Right renal cortex interstitium (tissue), 3 donors: Measurements from ENCODE around the gene OR2V2. TPM values are rescaled to one million over a fixed set of nuclear protein-coding genes. Genes with fewer than 3 reads are reported as not detected.
A peak's percentile ranks its signal among the peaks of the same experiment; 100 is the strongest.
"Not testable (repeated sequence)": the region's sequence is repeated elsewhere in the genome, so short reads cannot be mapped to it uniquely, and the experiment has no call there.

Experiments used
- DNase-seq, 3 donors: peaks; one replicate each; pipeline ENCODE4 v3.0.0-alpha.2; 2013; ENCODE audit warnings: low read depth in 3 of 3, low spot score in 2 of 3
- polyA plus RNA-seq, 3 donors: library from polyadenylated mRNA; unstranded; fragments of 120-200 nt; gene quantifications; one replicate each; pipeline ENCODE4 v1.2.1, GENCODE V29; 2013; ENCODE audit not compliant: insufficient read length in 3 of 3

Gene OR2V2
- polyA plus RNA-seq, 3 donors: 0.04 TPM; not detected in 2

- no peak for DNase-seq
These were observed 33.0 kb upstream of the OR2V2 start for GRCh38 chr5:181114284-181114843.

- DNase-seq: peak in 2 of 3 donors; percentile 23 to 35
These were observed 32.3 kb upstream of the OR2V2 start for GRCh38 chr5:181114844-181115778.

GRCh38 chr5:181118369-181118768, 29.0 kb upstream of the OR2V2 start:
- no peak for DNase-seq

- no peak for DNase-seq
These were observed 28.3 kb upstream of the OR2V2 start for GRCh38 chr5:181119105-181119504.

- DNase-seq: no peak
These were observed 27.1 kb upstream of the OR2V2 start for GRCh38 chr5:181120306-181120705.

- no peak for DNase-seq
These were observed 26.6 kb upstream of the OR2V2 start for GRCh38 chr5:181120761-181121160.

GRCh38 chr5:181121675-181122561, 25.5 kb upstream of the OR2V2 start:
- no peak for DNase-seq

GRCh38 chr5:181124526-181124925, 22.9 kb upstream of the OR2V2 start:
- no peak for DNase-seq

GRCh38 chr5:181126841-181127240, 20.5 kb upstream of the OR2V2 start:
- no peak for DNase-seq

GRCh38 chr5:181127456-181127855, 19.9 kb upstream of the OR2V2 start:
- no peak for DNase-seq

- no peak for DNase-seq
These were observed 19.3 kb upstream of the OR2V2 start for GRCh38 chr5:181127907-181128626.

- DNase-seq: no peak
These were observed 17.8 kb upstream of the OR2V2 start for GRCh38 chr5:181129601-181130000.

GRCh38 chr5:181130081-181130480, 17.3 kb upstream of the OR2V2 start:
- not testable (repeated sequence) for DNase-seq

GRCh38 chr5:181130832-181131496, 16.4 kb upstream of the OR2V2 start, which contains the start of gene OR2V1:
OR2V1 (minus strand) TSS chr5:181131169; CDS start chr5:181125304, 5,865 bp downstream.
- no peak for DNase-seq

GRCh38 chr5:181131514-181131913, 15.9 kb upstream of the OR2V2 start:
- DNase-seq: no peak

- DNase-seq: no peak
These were observed 14.3 kb upstream of the OR2V2 start for GRCh38 chr5:181133083-181133482.

GRCh38 chr5:181133610-181134231, 13.7 kb upstream of the OR2V2 start:
- DNase-seq: no peak

GRCh38 chr5:181134259-181134658, 13.1 kb upstream of the OR2V2 start:
- DNase-seq: no peak

GRCh38 chr5:181136361-181136955, 10.9 kb upstream of the OR2V2 start:
- no peak for DNase-seq
